Stimulated activated CD4-positive, alpha-beta T cell treated with anti-CD3 and anti-CD28 coated beads, Interleukin-2, amount 100 ng/mL, for 48 hours (primary cell): ENCODE results near the gene COL20A1.
"Not testable (repeated sequence)": the region's sequence is repeated elsewhere in the genome, so short reads cannot be mapped to it uniquely, and the experiment has no call there.

Experiments
- DNase-seq, 2 donors: peaks; one replicate each; pipeline ENCODE4 v3.0.0-alpha.2; 2020

The COL20A1 gene

DNA sequence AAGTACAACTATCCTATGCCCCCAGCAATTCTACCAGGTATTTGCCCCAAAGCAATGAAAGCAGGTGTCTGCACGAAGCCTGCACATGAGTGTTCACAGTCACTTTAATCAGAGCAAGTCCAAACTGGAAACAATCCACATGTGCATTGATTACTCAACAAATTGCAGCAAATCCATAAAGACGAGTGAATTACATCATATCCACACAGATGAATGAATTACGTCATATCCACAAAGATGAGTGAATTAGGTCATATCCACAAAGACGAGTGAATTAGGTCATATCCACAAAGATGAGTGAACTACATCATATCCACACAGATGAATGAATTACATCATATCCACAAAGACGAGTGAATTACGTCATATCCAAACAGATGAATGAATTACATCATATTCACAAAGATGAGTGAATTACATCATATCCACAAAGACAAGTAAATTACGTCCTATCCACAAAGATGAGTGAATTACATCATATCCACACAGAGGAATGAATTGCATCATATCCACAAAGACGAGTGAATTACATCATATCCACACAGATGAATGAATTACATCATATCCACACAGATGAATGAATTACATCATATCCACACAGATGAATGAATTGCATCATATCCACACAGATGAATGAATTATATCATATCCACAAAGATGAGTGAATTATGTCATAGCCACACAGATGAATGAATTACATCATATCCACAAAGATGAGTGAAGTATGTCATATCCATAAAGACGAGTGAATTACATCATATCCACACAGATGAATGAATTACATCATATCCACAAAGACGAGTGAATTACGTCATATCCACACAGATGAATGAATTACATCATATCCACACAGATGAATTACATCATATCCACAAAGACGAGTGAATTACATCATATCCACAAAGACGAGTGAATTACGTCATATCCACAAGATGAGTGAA is 46.4 kb downstream of the COL20A1 start:
- DNase-seq, result not testable (repeated sequence)

DNA sequence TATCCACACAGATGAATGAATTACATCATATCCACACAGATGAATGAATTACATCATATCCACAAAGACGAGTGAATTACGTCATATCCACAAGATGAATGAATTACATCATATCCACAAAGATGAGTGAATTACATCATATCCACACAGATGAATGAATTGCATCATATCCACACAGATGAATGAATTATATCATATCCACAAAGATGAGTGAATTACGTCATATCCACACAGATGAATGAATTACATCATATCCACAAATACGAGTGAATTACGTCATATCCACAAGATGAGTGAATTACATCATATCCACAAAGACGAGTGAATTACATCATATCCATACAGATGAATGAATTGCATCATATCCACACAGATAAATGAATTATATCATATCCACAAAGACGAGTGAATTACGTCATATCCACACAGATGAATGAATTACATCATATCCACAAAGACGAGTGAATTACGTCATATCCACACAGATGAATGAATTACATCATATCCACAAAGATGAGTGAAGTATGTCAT is 47.2 kb downstream of the COL20A1 start:
- DNase-seq, result not testable (repeated sequence)

DNA sequence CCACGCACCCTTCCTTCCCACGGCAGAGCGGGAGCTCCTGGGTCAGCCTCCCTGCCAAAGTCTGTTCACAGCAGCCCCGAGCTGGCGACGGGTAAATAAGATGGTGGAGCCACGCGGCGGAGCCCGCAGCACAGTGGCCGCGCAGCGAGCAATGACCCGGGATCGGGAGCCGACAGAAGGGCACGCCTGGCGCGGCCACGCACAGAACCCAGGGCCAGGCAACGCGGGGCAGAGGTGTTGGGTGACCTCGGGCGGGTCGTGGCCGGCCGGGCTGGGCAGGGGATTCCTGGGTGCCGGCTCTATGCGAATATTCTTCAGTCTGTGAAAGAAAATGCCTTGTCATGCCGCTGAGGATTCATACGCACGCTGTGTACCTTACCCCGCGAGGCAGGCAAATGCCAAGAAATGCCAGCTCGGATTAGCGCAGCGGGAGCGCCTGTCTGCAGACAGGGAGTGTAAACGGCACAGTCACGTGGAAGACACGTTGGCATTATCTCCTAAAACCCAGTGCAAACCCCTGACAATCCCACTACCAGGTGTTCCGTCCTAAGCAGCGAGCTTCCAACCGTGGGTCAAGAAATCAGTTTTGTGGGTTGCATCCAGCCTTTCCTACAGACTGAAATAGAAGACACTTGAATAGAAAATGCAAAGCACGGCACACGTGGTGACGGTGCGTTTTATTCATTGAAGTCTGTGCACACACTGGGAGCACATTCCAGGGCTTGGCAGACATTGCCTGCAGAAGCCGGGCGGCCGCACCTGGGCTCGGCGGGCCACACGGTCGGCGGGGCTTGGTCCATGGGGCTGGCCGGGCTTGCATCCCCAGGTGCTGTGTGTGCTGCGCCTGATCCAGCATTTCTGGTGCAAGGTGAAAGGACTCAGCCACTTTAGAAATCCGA is 49.8 kb downstream of the COL20A1 start:
- no peak for DNase-seq

DNA sequence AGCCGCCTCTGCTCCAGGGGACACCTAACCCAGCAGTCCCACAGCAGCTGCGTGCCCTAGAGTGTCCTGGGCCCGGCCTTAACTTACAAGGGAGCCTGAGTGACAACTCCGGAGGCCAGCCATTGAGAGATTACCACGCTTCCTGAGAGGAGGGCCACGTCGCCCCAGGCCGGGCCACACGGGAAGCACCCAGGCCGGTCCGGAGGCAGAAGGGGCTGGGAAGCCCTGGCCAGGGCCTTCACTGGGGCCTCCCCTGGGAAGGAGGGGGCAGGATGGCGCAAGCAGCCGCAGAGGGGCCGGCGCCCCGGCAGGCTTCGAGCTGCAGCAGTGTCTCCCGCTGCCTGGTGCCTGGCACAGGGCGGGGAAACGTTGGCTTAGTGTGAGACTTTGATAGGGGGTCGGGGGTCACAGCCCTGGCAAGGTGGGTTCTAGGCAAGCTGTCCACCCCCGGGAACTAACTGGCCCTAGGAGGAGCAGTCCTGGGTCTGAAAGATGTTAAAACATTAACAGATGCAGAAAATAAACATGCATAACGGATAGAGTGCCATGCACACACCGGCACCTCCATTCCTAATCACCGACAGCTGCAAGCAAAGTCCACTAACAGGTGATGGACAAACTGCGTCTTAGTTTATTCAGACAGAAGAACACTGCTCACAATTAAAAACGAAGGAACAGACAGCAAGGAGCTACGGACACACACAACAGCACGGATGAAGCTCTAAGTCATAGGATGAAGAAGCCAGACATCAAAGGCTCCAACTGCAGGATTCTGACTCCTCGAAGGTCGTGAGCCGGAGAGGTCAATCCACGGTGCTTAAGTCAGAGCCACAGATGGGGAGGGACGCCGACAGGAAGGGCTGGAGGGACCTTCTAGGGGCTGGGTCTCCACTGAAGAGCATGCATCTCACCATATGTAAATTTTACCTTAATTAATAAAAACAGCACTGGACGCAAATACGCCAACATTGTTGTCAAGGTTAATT is 50.8 kb downstream of the COL20A1 start:
- DNase-seq, result no peak

DNA sequence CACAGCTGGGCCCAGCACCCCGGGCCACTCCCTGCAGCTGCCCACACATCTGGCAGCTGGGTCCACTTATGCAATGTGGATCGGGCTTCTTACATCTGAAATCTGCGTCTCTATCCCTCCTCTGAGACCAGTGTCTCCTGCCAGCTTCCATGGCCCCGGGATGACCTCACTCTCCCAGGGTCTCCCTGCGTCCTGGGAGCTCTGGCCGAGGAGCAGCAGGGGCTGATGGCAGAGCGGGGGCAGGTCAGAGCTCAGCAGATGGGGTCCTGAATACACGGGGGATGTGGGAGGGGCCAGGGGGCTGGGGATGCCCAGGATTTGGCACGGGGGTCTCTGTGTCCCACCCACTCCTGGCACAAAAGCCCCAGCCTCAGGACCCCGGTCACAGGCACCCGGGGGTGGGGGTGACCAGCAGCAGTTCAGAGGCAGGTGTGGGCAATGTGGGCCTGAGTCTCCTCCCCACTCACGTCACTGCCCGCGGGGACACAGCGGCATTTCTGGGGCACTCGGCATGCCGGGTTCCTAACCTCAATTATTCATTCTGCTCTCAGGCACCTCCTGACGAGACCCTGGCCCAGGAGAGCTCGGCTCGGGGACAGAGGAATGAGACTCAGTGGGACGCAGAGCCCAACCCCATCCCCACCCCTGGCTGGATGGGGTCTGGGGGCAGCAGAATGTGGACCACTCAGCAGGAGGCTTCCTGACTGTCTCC is 51.8 kb downstream of the COL20A1 start:
- DNase-seq, result no peak

DNA sequence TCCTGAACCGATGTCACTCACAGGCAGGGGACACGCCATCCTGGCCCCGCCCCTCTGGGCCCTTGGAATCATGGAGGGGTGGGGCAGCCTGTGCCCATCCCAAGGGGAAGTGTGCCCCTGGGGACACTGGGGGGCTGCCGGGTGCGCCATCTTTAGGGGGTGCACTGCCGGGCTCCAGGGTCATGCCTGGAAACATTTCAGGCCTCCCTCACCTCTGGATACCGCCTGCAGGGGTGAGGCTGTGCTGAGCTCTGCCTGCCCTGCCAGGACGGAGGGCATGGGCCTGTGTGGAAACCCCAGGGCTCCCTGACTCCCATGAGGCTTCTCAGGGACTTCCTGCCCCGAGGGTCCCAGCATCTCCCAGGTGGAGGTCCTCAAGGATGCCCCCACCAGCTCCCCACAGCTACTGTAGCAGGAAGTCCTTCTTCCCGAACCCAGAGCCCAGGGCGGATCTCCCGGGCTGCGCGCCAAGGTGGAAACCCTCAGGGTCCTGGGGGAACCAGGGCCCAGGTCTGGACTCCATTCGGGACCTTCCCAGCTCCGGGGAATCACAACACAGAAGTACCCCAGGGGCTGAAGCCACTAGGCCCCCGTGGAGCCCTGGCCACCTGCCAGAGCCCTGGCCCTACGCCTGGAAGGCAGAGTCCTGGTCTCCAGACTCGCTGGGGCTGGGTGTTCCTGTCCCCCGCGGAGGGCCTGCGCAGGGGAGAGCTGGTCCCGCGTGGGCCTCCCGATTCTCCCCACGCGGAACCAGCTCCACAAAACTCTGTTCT is 52.5 kb downstream of the COL20A1 start:
- no peak for DNase-seq

DNA sequence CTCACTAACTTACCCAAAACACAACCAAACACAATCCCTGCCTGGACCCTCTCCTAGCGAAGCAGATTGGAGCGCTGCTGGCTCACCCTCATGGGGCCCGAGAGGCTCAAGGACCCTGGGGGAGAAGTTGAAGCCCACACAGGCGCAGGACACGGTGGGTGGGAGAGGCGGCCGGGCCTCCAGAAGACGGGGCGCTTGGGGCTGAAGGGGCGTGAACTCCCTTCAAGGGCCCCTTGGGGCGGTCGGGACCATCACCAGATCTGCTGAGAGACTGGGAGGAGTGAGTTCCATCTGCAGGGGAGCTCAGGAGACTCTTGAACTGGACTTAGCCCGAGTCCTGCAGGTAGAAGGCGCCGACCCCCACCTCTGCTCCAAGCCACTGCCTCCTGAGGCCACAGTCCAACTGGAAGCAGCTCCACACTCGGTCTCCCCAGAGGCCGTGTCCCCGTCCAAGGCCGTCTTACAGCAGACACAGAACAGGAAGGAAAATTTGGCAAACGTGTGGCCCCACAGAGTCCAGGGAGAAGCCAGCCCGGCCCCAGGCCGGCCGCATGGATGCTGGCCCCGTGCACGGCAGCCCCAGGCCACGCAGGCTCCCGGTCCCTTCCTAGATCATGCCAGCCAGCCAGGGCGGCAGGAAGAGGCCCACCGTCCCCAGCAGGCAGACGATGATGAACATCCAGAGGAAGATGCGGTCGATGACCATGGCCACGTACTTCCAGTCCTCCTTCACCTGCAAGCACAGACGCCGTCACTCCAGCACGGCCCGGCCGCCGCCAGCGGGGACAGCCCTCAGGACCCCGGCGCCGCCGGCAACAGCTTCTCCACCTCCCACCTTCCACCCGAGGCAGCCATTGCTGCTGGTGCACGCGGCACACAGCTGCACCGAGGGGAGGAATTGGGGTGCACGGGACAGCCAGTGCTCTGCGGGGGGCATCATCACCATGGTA is 53.4 kb downstream of the COL20A1 start:
- no peak for DNase-seq

DNA sequence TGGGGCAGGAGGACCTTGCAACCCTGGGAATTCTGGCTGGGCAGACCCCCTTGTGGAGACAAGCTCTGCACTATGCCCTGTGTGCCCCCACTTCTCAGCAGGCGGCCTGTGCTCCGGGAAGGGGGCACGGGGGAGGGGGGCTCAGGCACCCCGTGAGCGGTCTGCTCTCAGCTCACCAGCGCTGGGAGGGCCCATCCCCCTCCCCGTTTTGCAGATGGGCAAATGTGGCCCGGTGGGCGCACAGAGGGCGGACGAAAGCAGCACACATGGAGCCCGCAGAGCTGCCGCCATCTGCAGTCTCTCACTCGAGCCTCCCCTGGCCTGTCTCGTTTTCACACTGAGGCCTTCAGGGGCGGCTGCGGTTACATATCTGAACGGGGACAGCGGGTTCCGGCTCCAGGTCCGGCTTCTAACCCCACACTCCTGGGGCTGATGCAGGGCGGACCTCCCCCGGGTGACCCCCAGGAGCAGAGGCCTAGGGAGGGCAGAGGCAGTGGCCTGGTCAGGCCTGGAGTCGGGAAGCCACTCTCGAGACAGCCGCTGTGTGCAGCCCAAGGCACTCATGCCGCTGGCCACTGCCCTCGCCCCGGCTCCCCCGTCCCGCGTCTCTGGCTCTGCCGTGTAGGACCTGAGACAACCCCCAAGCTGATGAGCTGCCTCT is 54.2 kb downstream of the COL20A1 start:
- no peak for DNase-seq

DNA sequence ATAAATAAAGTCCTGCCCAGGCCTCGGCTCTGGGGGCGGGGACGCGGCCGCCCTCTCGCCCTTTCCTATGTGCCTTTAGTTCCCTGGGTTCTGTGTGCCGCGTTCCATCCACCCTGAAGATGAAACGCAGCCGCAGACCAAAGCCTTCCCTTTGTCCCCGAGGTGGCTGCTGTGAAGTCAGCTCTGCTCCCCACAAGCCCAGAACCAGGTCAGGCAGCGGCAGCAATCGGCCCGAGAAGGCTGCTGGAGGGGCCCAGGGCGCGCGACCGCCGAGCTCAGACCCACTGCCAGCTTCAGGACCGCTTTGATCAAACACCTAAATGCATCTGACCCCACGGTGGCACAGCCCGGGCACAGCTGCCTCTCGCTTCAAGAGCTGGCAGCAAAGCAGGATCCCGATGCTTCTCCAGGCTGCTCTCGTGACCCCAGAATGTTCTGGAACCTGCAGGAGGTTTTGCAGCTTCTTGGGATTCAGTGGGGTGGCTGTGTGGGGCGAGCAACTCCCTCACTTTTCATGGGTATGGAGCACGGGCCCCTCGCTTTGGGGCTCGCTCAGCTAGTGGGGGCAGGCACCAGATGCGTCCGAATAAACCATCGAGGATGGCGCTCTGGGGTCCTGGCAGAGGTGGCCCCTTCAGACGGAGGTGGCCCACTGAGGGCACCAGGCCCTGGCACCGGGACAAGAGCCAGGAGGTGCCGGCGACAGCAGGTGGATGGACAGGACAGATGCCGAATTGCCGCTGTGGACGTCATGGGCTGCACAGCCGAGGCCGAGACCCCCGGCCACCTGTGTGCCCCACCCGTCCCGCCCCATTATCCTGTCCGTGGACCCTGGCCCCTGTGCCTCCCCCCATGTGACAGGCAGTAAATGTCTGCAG is 55.2 kb downstream of the COL20A1 start:
- DNase-seq, result no peak

DNA sequence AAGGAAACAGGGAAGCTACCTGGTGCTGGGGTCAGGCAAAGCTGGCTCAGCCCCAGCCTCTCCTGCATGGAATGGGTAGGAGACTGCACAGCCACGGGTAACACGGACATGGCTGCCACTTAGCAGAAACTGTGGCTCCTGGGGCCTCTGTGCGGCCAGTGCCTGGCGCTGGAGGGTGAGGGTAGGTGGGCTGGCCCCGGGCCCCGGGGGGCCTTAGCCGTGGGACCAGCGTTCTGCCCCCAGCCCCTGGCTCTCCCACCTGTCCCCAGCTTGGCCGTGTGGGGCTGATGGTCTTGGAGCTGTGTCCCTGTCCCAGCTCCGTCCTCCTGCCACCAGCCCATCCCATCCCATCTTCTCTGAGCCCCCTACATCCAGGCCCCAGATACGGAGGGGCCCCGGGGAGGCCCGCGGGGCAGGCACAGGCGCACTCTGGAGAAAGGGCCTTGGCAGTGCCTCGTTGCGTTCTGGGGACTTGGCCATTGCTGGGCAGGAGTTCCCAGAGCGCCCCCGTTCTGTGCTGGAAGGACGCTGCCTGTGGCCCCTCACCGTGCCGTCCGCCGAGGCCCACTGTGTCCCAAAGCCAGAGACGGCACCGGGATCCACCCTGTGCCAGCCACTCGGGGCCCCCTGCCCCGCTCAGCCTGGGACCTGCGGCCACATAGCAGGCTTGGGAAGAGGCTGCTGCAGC is 56.0 kb downstream of the COL20A1 start:
- no peak for DNase-seq

DNA sequence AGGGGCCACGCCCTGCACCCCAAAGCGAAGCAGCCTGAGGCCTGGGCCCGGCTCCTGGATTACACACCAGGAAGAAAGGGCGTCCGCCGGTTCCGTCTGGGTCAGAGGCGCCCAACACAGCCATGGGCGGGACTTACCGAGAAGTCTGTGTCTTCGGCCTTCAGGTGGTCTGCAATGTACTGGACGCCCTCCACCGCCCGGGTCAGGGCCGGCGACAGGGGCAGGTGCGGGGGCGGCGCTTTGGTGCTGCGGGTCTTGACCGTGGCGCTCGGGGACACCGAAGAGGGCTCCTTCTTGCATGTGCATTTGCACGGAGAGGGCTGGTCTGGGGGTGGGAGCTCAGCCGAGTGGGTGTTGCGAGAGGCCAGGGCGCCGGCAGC is 56.5 kb downstream of the COL20A1 start:
- DNase-seq, result no peak

DNA sequence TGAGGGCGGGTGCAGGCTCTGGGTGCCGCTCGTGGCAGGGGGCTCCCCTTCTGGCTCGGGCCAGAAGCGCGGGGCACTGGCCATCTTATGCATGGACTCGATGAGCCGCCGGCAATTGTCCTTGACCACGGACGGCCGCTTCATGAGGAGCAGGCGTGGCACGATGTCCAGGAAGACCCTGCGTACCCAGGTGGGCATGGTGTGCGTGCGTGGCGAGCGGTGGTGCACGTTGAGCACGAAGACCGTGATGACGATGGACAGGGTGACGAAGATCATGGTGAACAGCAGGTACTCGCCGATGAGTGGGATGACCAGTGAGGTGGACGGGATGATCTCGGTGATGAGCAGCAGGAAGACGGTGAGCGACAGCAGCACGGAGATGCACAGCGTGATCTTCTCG is 57.2 kb downstream of the COL20A1 start:
- DNase-seq, result no peak

DNA sequence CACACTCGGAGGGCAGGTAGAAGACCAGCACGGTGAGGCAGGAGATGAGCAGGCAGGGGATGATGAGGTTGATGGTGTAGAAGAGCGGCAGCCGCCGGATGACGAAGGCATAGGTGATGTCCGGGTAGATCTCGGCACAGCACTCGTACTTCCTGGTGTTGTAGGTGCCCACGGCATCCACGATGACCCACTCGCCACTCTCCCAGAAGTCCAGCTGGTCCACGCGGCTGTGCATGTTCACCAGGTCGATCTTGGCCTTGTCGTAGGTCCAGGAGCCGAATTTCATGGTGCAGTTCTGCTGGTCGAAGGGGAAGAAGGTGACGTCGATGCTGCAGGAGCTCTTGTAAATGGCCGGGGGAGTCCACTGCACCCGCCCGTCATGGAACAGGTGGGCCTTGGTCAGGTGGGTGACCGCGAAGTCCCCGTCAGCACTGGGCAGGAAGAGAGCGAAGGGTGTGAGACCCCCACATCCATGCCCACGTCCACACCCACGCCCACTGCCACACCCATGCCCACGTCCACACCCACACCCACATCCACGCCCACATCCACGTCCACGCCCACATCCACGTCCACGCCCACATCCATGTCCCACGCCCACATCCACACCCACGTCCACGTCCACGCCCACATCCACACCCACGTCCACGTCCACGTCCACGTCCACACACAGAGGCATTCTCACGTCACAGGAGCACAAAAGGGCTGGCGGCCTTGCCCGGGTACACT is 57.8 kb downstream of the COL20A1 start:
- no peak for DNase-seq

DNA sequence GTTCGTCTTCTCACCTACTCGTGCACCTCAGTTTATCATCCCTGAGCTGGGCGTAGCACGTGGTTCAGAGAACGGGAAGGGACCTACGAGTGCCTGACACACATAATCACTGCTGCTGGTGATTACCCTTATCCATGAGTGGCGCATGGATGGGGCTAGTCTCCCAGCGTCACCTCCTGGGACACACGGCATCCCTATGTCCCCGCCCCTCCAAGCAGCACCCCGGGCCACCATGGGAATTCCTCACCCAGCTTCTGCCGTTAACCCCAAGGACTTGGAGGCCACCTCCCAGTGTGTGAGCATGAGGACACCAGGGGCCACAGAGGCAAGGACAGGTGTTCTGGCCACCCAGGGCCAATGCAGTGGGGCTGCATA is 58.3 kb downstream of the COL20A1 start:
- DNase-seq, result no peak

DNA sequence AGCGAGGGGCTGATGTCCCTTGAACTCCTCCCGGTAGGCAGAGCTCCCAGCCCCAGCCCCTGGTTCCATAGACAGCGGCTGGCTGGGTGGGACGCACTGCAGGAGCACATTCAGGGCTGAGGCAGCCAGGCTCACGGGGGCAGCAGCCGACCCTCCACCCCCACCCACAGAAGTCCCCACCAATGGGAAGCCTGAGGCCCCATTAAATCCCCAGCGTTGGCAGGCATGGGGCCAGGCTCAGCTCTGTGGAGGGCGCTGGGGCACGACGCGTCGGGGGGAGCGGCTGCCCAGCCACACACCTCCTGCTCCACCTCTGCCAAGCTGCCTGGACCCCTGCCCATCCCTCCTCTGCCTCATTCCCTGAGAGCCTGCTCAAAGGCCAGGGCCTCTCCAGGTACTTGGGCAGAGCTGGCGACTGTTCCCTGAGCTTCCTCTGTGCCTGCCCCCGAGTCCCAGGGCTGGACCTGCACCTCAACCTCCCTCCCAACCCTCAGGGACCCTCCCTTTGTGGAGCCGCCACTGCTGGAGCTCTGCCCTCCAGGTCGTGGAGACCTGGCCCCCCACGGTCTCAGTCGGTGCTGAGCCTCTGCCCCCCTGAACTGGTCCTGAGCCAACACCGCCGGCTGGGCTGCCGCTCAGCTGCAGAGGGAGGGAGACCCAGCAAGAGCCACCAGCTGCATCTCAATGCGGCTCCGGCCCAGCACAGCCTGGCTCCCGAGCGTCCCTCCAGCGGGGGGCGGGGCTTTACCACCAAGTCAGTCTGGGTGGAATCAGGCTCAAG is 59.0 kb downstream of the COL20A1 start:
- no peak for DNase-seq

DNA sequence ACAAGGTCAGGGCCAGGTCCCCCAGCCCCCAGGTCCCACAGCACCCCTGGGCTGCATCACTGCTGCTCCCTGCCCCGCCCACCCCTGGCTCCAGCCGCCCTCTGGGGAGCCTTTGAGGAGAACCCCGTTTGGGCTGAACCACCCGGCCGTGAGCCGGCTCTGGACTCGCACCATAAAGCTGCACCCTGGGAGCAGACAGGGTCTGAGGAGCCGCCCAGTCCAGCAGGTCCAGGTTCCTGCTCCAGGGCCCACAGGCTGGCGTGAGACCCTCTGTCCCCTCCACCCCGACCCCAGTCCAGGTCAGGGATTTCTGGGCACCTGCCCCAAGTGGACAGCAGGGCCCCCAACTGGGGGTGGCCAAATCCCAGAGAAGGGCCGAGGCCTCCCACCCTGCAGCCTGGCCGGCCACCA is 59.8 kb downstream of the COL20A1 start:
- DNase-seq, result no peak
